Kidney (tissue), 14 donors: Measurements from ENCODE around the gene SLCO3A1. TPM values are rescaled to one million over a fixed set of nuclear protein-coding genes. Genes with fewer than 3 reads are reported as not detected.

ENCODE experiments used
- DNase-seq, 5 donors: peaks; one replicate each; pipeline ENCODE4 v3.0.0-alpha.2; 2013 to 2020
- FAIRE-seq: peaks from 2 replicates; lab custom pipeline; 2012; peaks lifted over from hg19 to GRCh38; lab: Jason Lieb, UNC
- H3K27ac ChIP-seq, 2 donors: one replicate each; pipeline ENCODE4 v1.7.0; 2013; ENCODE audit warnings: low read depth in 2 of 2, low read length in 2 of 2, inconsistent platforms in 1 of 2
- H3K27me3 ChIP-seq: one replicate; pipeline ENCODE4 v1.7.1; 2013; ENCODE audit warnings: low read length, inconsistent platforms; ENCODE audit not compliant: control insufficient read depth, insufficient read depth
- H3K36me3 ChIP-seq, 3 donors: one replicate each; pipeline versions ENCODE4 v1.7.0 to v1.7.1; 2013; ENCODE audit warnings: low read length in 3 of 3, control low read depth in 1 of 3, inconsistent platforms in 1 of 3; ENCODE audit not compliant: insufficient read depth in 3 of 3, control insufficient read depth in 2 of 3
- H3K4me1 ChIP-seq, 3 donors: one replicate each; pipeline versions ENCODE4 v1.7.0 to v1.7.1; 2013; ENCODE audit warnings: low read length in 3 of 3, inconsistent platforms in 1 of 3, low read depth in 1 of 3; ENCODE audit not compliant: control insufficient read depth in 2 of 3, insufficient read depth in 2 of 3
- H3K4me3 ChIP-seq, 3 donors: one replicate each; pipeline versions ENCODE4 v1.7.0 to v1.8.1; 2013; ENCODE audit warnings: low read length in 3 of 3, control low read depth in 1 of 3, inconsistent platforms in 1 of 3
- H3K9ac ChIP-seq, 3 donors: one replicate each; pipeline versions ENCODE4 v1.7.0 to v1.7.1; 2013; ENCODE audit warnings: low read length in 3 of 3, control low read depth in 1 of 3, inconsistent platforms in 1 of 3
- H3K9me3 ChIP-seq, 3 donors: one replicate each; pipeline versions ENCODE4 v1.7.0 to v1.7.1; 2013; ENCODE audit warnings: low read length in 3 of 3, control low read depth in 1 of 3, inconsistent platforms in 1 of 3; ENCODE audit not compliant: control insufficient read depth in 2 of 3, insufficient read depth in 1 of 3
- intact Hi-C: fragments of 100-400 bp; cut with DNase I; formaldehyde crosslinking; loops from one replicate; pipeline ENCODE4 v1.11.1; 2022
- polyA plus RNA-seq: library from polyadenylated mRNA; stranded (reverse); fragments of 350-450 nt; fragmentation: Illumina TruSeq; extraction: RNeasy Lipid Tissue Mini Kit (QIAGEN cat#74804); gene quantifications from one replicate; pipeline ENCODE4 v1.2.3, GENCODE V29; 2014; ENCODE audit warnings: low read depth, low replicate concordance; ENCODE audit not compliant: insufficient read depth
- total RNA-seq: library from RNA; stranded (reverse); fragmentation: NEBNext Ultra II Directional; extraction: Animal tissue kit (Norgen Biotek cat#: 25700); gene quantifications from one replicate; pipeline ENCODE4 v1.2.1, GENCODE V29; 2021
- TF ChIP-seq, protein P1 (sequence below): IDR thresholded peaks from 3 replicates; pipeline ENCODE4 v1.5.1; 2012; ENCODE audit warnings: mild to moderate bottlenecking, moderate library complexity, borderline replicate concordance; ENCODE audit not compliant: insufficient read depth; ENCODE audit errors: extremely low read depth
- donor health status: control.
- donor health status: control.
- donor health status: control.
- donor health status: control.
- donor health status: control.
- donor health status: DM: yes; HTN: yes; CAD: no.
- donor health status: Normal renal cell carcinoma (clear cell type).

The SLCO3A1 gene
- total and polyA plus RNA-seq, 2 donors from 2014 or later: 12.8 to 59.4 TPM

GRCh38 chr15:92111751-92112150 lies 258.2 kb downstream of the SLCO3A1 start:
- Histone ChIP-seq H3K27me3 (no peaks in the 10 kb centered on the region), H3K27ac (no peak overlapping the region), H3K9ac (no peak overlapping the region), H3K4me1 (peaks cover 0 to 2% (median 2%) of the 10 kb centered on the region in 3 donors), H3K36me3 (no peaks in the 10 kb centered on the region), H3K9me3 (no peaks in the 10 kb centered on the region), H3K4me3 (no peak overlapping the region)
- no peak for DNase-seq
- intact Hi-C loops: no loop called here
- TF ChIP-seq, protein P1, sequence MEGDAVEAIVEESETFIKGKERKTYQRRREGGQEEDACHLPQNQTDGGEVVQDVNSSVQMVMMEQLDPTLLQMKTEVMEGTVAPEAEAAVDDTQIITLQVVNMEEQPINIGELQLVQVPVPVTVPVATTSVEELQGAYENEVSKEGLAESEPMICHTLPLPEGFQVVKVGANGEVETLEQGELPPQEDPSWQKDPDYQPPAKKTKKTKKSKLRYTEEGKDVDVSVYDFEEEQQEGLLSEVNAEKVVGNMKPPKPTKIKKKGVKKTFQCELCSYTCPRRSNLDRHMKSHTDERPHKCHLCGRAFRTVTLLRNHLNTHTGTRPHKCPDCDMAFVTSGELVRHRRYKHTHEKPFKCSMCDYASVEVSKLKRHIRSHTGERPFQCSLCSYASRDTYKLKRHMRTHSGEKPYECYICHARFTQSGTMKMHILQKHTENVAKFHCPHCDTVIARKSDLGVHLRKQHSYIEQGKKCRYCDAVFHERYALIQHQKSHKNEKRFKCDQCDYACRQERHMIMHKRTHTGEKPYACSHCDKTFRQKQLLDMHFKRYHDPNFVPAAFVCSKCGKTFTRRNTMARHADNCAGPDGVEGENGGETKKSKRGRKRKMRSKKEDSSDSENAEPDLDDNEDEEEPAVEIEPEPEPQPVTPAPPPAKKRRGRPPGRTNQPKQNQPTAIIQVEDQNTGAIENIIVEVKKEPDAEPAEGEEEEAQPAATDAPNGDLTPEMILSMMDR: no peak
- no peak for FAIRE-seq

DNA sequence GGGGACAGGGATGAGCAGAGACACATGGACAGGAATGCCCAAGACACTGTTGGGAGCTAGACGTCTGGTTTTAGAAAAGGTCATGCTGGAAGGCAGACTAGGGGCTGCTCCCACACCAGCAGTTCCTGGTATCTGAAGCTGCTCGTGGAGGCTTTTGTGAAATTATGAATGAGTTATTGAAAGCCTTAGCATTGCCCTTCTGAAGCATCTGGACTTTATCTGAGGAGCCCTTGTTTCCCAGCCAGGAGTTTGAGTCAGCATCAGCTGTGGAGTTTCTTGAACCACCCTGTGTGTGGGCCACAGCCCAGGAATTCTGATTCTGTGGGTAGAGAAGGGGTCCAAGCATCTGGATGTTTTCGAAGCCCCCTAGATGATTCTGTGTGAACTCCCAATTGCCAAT lies 258.7 kb downstream of the SLCO3A1 start:
- Histone ChIP-seq H3K36me3 (no peaks in the 10 kb centered on the region), H3K4me1 (peaks cover 0 to 2% (median 2%) of the 10 kb centered on the region in 3 donors), H3K27ac (no peak overlapping the region), H3K27me3 (no peaks in the 10 kb centered on the region), H3K4me3 (no peak overlapping the region), H3K9ac (no peak overlapping the region), H3K9me3 (no peaks in the 10 kb centered on the region)
- intact Hi-C loops: no loop called here
- FAIRE-seq: no peak
- TF ChIP-seq, protein P1: no peak
- no peak for DNase-seq

- Histone ChIP-seq H3K4me1 (peaks cover 0 to 2% (median 2%) of the 10 kb centered on the region in 3 donors), H3K9me3 (no peaks in the 10 kb centered on the region), H3K4me3 (no peak overlapping the region), H3K36me3 (no peaks in the 10 kb centered on the region), H3K9ac (no peak overlapping the region), H3K27ac (no peak overlapping the region), H3K27me3 (no peaks in the 10 kb centered on the region)
- DNase-seq (no peak), FAIRE-seq (no peak)
- TF ChIP-seq, protein P1: no peak
- intact Hi-C loops: no loop called here
Observed at GRCh38 chr15:92112711-92113110, 259.2 kb downstream of the SLCO3A1 start.

DNA sequence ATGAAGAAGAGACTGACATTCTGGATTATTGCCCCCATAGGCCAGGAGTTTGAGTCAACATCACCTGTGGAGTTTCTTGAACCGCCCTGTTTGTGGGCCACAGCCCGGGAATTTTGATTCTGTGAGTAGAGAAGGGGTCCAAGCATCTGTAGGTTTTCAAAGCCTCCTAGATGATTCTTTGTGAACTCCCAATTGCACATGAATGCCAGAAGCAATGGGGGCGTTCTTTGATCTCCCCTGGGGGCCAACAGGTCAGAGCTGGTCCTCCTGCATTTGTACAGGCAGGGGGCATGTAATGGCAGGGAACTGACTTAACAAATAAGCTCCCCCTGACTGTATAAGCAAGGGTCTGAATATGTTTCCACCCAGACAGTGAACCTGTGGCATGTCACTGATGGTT lies 260.3 kb downstream of the SLCO3A1 start:
- Histone ChIP-seq H3K9ac (no peak overlapping the region), H3K27me3 (no peaks in the 10 kb centered on the region), H3K27ac (no peak overlapping the region), H3K9me3 (no peaks in the 10 kb centered on the region), H3K4me3 (no peak overlapping the region), H3K4me1 (peaks cover 0 to 2% (median 2%) of the 10 kb centered on the region in 3 donors), H3K36me3 (no peaks in the 10 kb centered on the region)
- intact Hi-C loops: no loop called here
- FAIRE-seq (no peak), DNase-seq (no peak)
- TF ChIP-seq, protein P1: no peak
